Loucy (cell line): ENCODE data around the gene LAMP1.
"Not testable (repeated sequence)": the region's sequence is repeated elsewhere in the genome, so short reads cannot be mapped to it uniquely, and the experiment has no call there.

ENCODE experiments used
- EZH2phosphoT487 ChIP-seq: fragments of 200-600 bp; IDR thresholded peaks from 2 replicates; pipeline ENCODE4 v1.6.1; 2018; ENCODE audit warnings: antibody characterized with exemption, mild to moderate bottlenecking, moderate library complexity, borderline replicate concordance
- TF ChIP-seq, protein P1 (sequence below): fragments of 200-600 bp; sonication (generic); conservative IDR thresholded peaks from 2 replicates; pipeline ENCODE4 v1.5.1; 2014; ENCODE audit warnings: mild to moderate bottlenecking, antibody characterized with exemption, low read length

DNA sequence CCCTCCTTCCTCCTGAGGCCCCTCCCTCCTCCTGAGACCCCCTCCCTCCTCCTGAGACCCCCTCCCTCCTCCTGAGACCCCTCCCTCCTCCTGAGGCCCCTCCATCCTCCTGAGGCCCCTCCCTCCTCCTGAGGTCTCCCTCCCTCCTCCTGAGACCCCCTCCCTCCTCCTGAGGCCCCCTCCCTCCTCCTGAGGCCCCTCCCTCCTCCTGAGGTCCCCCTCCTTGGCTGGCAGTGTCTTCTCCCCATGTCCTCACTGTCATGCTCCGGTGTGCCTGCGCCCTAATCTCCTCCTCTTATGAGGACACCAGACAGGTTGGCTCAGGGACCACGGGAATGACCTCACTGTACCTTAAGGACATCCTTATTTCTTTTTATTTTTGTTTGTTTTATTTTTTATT is 74.7 kb downstream of the LAMP1 start:
- TF ChIP-seq, protein P1, sequence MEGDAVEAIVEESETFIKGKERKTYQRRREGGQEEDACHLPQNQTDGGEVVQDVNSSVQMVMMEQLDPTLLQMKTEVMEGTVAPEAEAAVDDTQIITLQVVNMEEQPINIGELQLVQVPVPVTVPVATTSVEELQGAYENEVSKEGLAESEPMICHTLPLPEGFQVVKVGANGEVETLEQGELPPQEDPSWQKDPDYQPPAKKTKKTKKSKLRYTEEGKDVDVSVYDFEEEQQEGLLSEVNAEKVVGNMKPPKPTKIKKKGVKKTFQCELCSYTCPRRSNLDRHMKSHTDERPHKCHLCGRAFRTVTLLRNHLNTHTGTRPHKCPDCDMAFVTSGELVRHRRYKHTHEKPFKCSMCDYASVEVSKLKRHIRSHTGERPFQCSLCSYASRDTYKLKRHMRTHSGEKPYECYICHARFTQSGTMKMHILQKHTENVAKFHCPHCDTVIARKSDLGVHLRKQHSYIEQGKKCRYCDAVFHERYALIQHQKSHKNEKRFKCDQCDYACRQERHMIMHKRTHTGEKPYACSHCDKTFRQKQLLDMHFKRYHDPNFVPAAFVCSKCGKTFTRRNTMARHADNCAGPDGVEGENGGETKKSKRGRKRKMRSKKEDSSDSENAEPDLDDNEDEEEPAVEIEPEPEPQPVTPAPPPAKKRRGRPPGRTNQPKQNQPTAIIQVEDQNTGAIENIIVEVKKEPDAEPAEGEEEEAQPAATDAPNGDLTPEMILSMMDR = not testable (repeated sequence)
- not testable (repeated sequence) for TF ChIP-seq EZH2phosphoT487
